ENCODE data around the gene FOLR1. TPM values are rescaled to one million over a fixed set of nuclear protein-coding genes. Genes with fewer than 3 reads are reported as not detected.

The FOLR1 gene
- total RNA-seq, 1 experiment from 2014 or later, result 4.8 TPM

GRCh38 chr11:72229925-72230763 lies 38.2 kb downstream of the FOLR1 start:
- Histone ChIP-seq H3K9me3 (ENCODE audit: control insufficient read depth in 1 of 2, insufficient read depth in 1 of 2, low read depth in 1 of 2, low read length in 2 of 2) (no peaks in the 10 kb centered on the region), H3K4me3 (replicated peaks in 1 of 2; ENCODE audit: low read depth in 1 of 2, low read length in 2 of 2) (no peak overlapping the region), H3K27me3 (ENCODE audit: insufficient read depth, low read length) (no peaks in the 10 kb centered on the region), H3K79me2 (ENCODE audit: insufficient read depth, low read length) (peaks cover 3% of the 10 kb centered on the region; the same call in 1 of the 2 replicates), H4K20me1 (ENCODE audit: insufficient read depth) (no peaks in the 10 kb centered on the region), H3K4me2 (ENCODE audit: low read length) (no peak overlapping the region), H3K9ac (ENCODE audit: low read length) (no peak overlapping the region), H3K27ac (ENCODE audit: low read depth, low read length) (no peak overlapping the region), H3K36me3 (ENCODE audit: control insufficient read depth in 1 of 2, insufficient read depth in 2 of 2, low read length in 2 of 2) (peaks cover 9 to 22% of the 10 kb centered on the region in 2 experiments; a peak in 3 of 4 replicates), H3K4me1 (ENCODE audit: control insufficient read depth in 1 of 2, insufficient read depth in 2 of 2, low read length in 2 of 2) (peaks cover 8 to 20% of the 10 kb centered on the region in 2 experiments; a peak in 3 of 4 replicates), H2AFZ (ENCODE audit: low read depth, low read length, poor library complexity, severe bottlenecking) (no peak overlapping the region), H3K9me2 (ENCODE audit: insufficient read depth) (no peaks in the 10 kb centered on the region)
- TF ChIP-seq POLR2A (IDR thresholded peaks at IDR 0.05; ENCODE audit: borderline replicate concordance, extremely low read depth, insufficient read depth, insufficient read length), result no peak
- ATAC-seq (no peak), DNase-seq (ENCODE audit: low read depth, low spot score) (no peak)
- CTCF ChIA-PET, result no interaction called here
- no TSS peak for BruUV-seq (replicated peaks)
- POLR2A ChIA-PET, result no interaction called here
- RAD21 ChIA-PET (ENCODE audit: low non-redundant PET in 1 of 2, low total read pairs in 2 of 2, uncharacterized antibody in 2 of 2, unreplicated experiment in 2 of 2), result no interaction called here
- intact Hi-C loops (cut with micrococcal nuclease), result loop anchor here (10.0 kb wide), 1 partner anchor 205 kb away; the partner anchor contains the start of gene CLPB

GRCh38 chr11:72230764-72231365 lies 38.9 kb downstream of the FOLR1 start:
- Histone ChIP-seq H3K27ac (ENCODE audit: low read depth, low read length) (no peak overlapping the region), H3K4me3 (replicated peaks in 1 of 2; ENCODE audit: low read depth in 1 of 2, low read length in 2 of 2) (no peak overlapping the region), H3K27me3 (ENCODE audit: insufficient read depth, low read length) (no peaks in the 10 kb centered on the region), H3K9me2 (ENCODE audit: insufficient read depth) (no peaks in the 10 kb centered on the region), H4K20me1 (ENCODE audit: insufficient read depth) (no peaks in the 10 kb centered on the region), H3K4me2 (ENCODE audit: low read length) (no peak overlapping the region), H2AFZ (ENCODE audit: low read depth, low read length, poor library complexity, severe bottlenecking) (no peak overlapping the region), H3K36me3 (ENCODE audit: control insufficient read depth in 1 of 2, insufficient read depth in 2 of 2, low read length in 2 of 2) (peaks cover 9 to 22% of the 10 kb centered on the region in 2 experiments; a peak in 3 of 4 replicates), H3K79me2 (ENCODE audit: insufficient read depth, low read length) (no peaks in the 10 kb centered on the region), H3K9me3 (ENCODE audit: control insufficient read depth in 1 of 2, insufficient read depth in 1 of 2, low read depth in 1 of 2, low read length in 2 of 2) (no peaks in the 10 kb centered on the region), H3K9ac (ENCODE audit: low read length) (no peak overlapping the region), H3K4me1 (ENCODE audit: control insufficient read depth in 1 of 2, insufficient read depth in 2 of 2, low read length in 2 of 2) (peaks cover 3 to 12% of the 10 kb centered on the region in 2 experiments; a peak in 2 of 4 replicates)
- POLR2A ChIA-PET, result no interaction called here
- ATAC-seq (no peak), DNase-seq (ENCODE audit: low read depth, low spot score) (no peak)
- intact Hi-C loops (cut with micrococcal nuclease), result no loop called here
- RAD21 ChIA-PET (ENCODE audit: low non-redundant PET in 1 of 2, low total read pairs in 2 of 2, uncharacterized antibody in 2 of 2, unreplicated experiment in 2 of 2), result no interaction called here
- BruUV-seq (replicated peaks), result no TSS peak
- TF ChIP-seq ZBTB33 (IDR thresholded peaks at IDR 0.05; ENCODE audit: extremely low read depth, insufficient replicate concordance, low read length) (no peak), POLR2AphosphoS5 (IDR thresholded peaks at IDR 0.05; ENCODE audit: low read depth, low read length) (no peak), MAX (IDR thresholded peaks at IDR 0.05) (no peak)
- CTCF ChIA-PET, result no interaction called here

Data from HCT116 (cell line).